PFSK-1 (cell line): Measurements from ENCODE around the gene CLK1.

ENCODE experiments used
- FOXP2 ChIP-seq: optimal IDR thresholded peaks from 2 replicates; pipeline ENCODE3; 2011; ENCODE audit warnings: borderline replicate concordance, control low read depth, inconsistent platforms; ENCODE audit not compliant: insufficient read depth; ENCODE audit errors: extremely low read length, extremely low read depth
- POLR2AphosphoS5 ChIP-seq: IDR thresholded peaks from 2 replicates; pipeline ENCODE4 v1.6.1; 2012; ENCODE audit warnings: low read depth, mild to moderate bottlenecking, control low read depth, low read length, moderate library complexity
- SIN3A ChIP-seq: IDR thresholded peaks from 2 replicates; pipeline ENCODE4 v1.6.1; 2012; ENCODE audit warnings: mild to moderate bottlenecking, low read length, moderate library complexity, borderline replicate concordance; ENCODE audit not compliant: insufficient read depth
- TAF1 ChIP-seq: IDR thresholded peaks from 2 replicates; pipeline ENCODE4 v1.6.1; 2012; ENCODE audit warnings: low read length, control low read depth, borderline replicate concordance; ENCODE audit not compliant: insufficient read depth
- TF ChIP-seq, protein P1 (sequence below), 2 experiments: IDR thresholded peaks; 2 replicates each; pipeline versions ENCODE4 v1.6.1 to v1.8.0; 2011 to 2012; ENCODE audit warnings: low read depth in 2 of 2, low read length in 2 of 2, control low read depth in 1 of 2, inconsistent platforms in 1 of 2, mild to moderate bottlenecking in 1 of 2, moderate library complexity in 1 of 2; ENCODE audit not compliant: insufficient read depth in 1 of 2

The CLK1 gene

DNA sequence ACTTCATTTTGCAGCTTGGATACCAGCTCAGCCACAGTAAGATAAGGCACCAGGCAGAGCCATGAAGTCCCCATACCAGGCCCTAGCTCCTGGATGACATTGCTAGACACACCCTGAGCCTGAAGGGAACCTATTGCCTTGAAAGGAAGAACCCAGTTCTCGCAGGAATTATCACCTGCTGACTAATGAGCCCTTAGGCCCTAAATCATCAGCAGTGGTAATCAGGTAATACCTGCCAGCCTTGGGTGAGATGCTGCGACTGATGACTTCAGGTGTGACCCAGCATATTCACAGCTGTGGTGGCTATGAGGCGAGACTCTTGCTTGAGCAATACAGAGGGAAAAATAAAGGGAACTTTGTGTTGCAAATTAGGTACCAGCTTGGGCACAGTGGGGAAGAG lies 24.9 kb downstream of the CLK1 start:
- TF ChIP-seq POLR2AphosphoS5 (no peak), TAF1 (no peak), SIN3A (no peak), FOXP2 (no peak)
- TF ChIP-seq, protein P1, sequence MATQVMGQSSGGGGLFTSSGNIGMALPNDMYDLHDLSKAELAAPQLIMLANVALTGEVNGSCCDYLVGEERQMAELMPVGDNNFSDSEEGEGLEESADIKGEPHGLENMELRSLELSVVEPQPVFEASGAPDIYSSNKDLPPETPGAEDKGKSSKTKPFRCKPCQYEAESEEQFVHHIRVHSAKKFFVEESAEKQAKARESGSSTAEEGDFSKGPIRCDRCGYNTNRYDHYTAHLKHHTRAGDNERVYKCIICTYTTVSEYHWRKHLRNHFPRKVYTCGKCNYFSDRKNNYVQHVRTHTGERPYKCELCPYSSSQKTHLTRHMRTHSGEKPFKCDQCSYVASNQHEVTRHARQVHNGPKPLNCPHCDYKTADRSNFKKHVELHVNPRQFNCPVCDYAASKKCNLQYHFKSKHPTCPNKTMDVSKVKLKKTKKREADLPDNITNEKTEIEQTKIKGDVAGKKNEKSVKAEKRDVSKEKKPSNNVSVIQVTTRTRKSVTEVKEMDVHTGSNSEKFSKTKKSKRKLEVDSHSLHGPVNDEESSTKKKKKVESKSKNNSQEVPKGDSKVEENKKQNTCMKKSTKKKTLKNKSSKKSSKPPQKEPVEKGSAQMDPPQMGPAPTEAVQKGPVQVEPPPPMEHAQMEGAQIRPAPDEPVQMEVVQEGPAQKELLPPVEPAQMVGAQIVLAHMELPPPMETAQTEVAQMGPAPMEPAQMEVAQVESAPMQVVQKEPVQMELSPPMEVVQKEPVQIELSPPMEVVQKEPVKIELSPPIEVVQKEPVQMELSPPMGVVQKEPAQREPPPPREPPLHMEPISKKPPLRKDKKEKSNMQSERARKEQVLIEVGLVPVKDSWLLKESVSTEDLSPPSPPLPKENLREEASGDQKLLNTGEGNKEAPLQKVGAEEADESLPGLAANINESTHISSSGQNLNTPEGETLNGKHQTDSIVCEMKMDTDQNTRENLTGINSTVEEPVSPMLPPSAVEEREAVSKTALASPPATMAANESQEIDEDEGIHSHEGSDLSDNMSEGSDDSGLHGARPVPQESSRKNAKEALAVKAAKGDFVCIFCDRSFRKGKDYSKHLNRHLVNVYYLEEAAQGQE (IDR thresholded peaks at IDR 0.05; ENCODE audit: insufficient read depth in 1 of 2, low read depth in 2 of 2, low read length in 2 of 2), result no peak

DNA sequence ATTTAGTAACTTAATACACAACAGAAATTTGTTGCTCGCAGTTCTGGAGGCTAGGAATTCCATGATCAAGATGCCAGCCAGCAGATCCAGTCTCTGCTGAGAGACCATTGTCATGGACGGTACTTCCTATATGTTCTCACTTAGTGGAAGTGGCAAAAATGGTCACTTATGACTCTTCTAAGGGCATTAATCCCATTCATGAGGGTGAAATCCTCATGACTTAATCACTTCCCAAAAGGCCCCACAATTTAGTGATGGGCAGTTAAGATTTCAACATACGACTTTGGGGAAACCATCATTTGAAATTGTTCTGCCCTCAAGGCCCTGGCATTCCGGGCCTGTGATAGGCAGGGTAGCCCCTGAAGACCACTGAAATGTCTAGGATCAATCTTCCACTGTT lies 29.8 kb downstream of the CLK1 start:
- TF ChIP-seq TAF1, result no peak

GRCh38 chr2:200829258-200829655 lies 35.2 kb downstream of the CLK1 start:
- no peak for TF ChIP-seq POLR2AphosphoS5
- no peak for TF ChIP-seq SIN3A
- no peak for TF ChIP-seq FOXP2
- no peak for TF ChIP-seq TAF1
- TF ChIP-seq, protein P1 (IDR thresholded peaks at IDR 0.05; ENCODE audit: insufficient read depth in 1 of 2, low read depth in 2 of 2, low read length in 2 of 2), result no peak

GRCh38 chr2:200828572-200829257 lies 35.7 kb downstream of the CLK1 start:
- TF ChIP-seq FOXP2, result no peak
- TF ChIP-seq, protein P1 (IDR thresholded peaks at IDR 0.05; ENCODE audit: insufficient read depth in 1 of 2, low read depth in 2 of 2, low read length in 2 of 2), result no peak
- no peak for TF ChIP-seq POLR2AphosphoS5
- no peak for TF ChIP-seq SIN3A
- TF ChIP-seq TAF1, result no peak

DNA sequence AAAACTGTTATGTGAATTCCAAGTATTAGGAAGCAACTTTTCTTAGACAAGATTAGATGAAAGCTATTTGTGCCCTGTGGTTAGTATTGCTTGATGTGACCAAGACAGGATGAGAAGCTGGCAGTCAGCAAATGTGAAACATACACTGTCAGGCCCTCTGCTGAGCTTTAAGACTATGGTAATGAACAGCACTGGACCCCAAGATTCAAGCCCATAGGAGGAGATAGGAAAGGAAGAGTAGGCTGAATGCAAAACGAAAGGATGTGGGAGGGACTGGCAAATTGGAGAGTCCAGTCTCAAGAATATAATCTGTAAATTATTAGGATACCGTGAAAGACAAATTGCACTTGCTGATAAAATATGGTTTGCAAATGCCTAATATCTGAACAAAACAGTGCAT lies 36.4 kb downstream of the CLK1 start:
- TF ChIP-seq, protein P1 (IDR thresholded peaks at IDR 0.05; ENCODE audit: insufficient read depth in 1 of 2, low read depth in 2 of 2, low read length in 2 of 2), result no peak
- no peak for TF ChIP-seq TAF1
- no peak for TF ChIP-seq SIN3A
- TF ChIP-seq FOXP2, result no peak
- TF ChIP-seq POLR2AphosphoS5, result no peak
